K562 (cell line): Measurements from ENCODE around the gene JAKMIP1. TPM values are rescaled to one million over a fixed set of nuclear protein-coding genes. Genes with fewer than 3 reads are reported as not detected.

Experiments used
- BCL6 ChIP-seq: fragments of 250-450 bp; sonication (Bioruptor Pico); IDR thresholded peaks from 2 replicates; pipeline ENCODE4 v1.4.0; 2020
- CHD7 ChIP-seq: fragments of 200-600 bp; sonication (generic); IDR thresholded peaks from one replicate; pipeline ENCODE4 v1.6.1; 2012; ENCODE audit warnings: mild to moderate bottlenecking, low read depth, low read length, inconsistent platforms
- COPS2 ChIP-seq: fragments of 450-650 bp; conservative IDR thresholded peaks from 2 replicates; pipeline ENCODE4 v1.6.1; 2016; ENCODE audit warnings: mild to moderate bottlenecking, moderate library complexity
- GMEB1 ChIP-seq: fragments of 250-450 bp; sonication (Bioruptor Pico); IDR thresholded peaks from 2 replicates; pipeline ENCODE4 v1.4.0; 2020; ENCODE audit warnings: mild to moderate bottlenecking
- HDAC1 ChIP-seq, 2 experiments: fragments of 450-650 bp; IDR thresholded peaks; 2 replicates each; pipeline ENCODE4 v1.6.1; 2016 to 2017; ENCODE audit warnings: inconsistent platforms in 1 of 2, mild to moderate bottlenecking in 1 of 2, moderate library complexity in 1 of 2
- HMBOX1 ChIP-seq: sonication (generic); IDR thresholded peaks from 2 replicates; pipeline ENCODE4 v1.6.1; 2016
- LCOR ChIP-seq: sonication (generic); formaldehyde crosslinking; IDR thresholded peaks from 2 replicates; pipeline ENCODE4 v1.8.0; 2022; ENCODE audit warnings: mild to moderate bottlenecking, missing genetic modification reagents
- MAFK ChIP-seq: IDR thresholded peaks from 2 replicates; pipeline ENCODE4 v1.6.1; 2011; ENCODE audit warnings: low read length, improper control_type of control experiment
- MNT ChIP-seq, 2 experiments: fragments of 450-650 bp; conservative IDR thresholded peaks; 2 replicates each; pipeline ENCODE4 v1.6.1; 2017; ENCODE audit warnings: mild to moderate bottlenecking in 2 of 2, moderate library complexity in 2 of 2
- PCBP1 ChIP-seq: fragments of 200-400 bp; formaldehyde crosslinking; IDR thresholded peaks from 2 replicates; pipeline ENCODE4 v1.6.1; 2018; ENCODE audit warnings: mild to moderate bottlenecking, low read depth, low read length; ENCODE audit not compliant: poor library complexity, severe bottlenecking
- SMAD3 ChIP-seq: fragments of 450-650 bp; formaldehyde crosslinking; conservative IDR thresholded peaks from 2 replicates; pipeline ENCODE4 v1.4.0; 2020; ENCODE audit warnings: mild to moderate bottlenecking
- ZNF134 ChIP-seq: fragments of 250-450 bp; sonication (Bioruptor Pico); conservative IDR thresholded peaks from 2 replicates; pipeline ENCODE4 v1.4.0; 2020
- polyA plus RNA-seq, 8 experiments: library from polyadenylated mRNA; depleted of rRNA in 4 of 8; stranded (reverse) in 5 of 8; unstranded in 3 of 8; fragments of >200 nt; fragmentation: Nextera tagmentation in 2 of 8; fragmentation: Illumina TruSeq in 1 of 8; extraction: Ambion mirVana in 2 of 8; extraction: Trizol in 1 of 8; gene quantifications; 2 replicates each; pipeline versions ENCODE4 v1.2.1 to v1.2.3, GENCODE V29; 2011 to 2014; ENCODE audit warnings: inconsistent platforms in 1 of 8, missing spikeins in 1 of 8
- total RNA-seq, 7 experiments: library from RNA; depleted of rRNA in 6 of 7; stranded (reverse); fragments of >200 nt in 6 of 7; fragmentation: Illumina TruSeq in 2 of 7; extraction: Trizol in 2 of 7; gene quantifications; 2 replicates each; pipeline versions ENCODE4 v1.2.1 to v1.2.3, GENCODE V29; 2011 to 2021; ENCODE audit warnings: low replicate concordance in 1 of 7

Gene JAKMIP1
- total and polyA plus RNA-seq, 9 of the 15 experiments (the other 6 are each of a cell fraction or from before 2014, with no cell fraction given), result not detected

GRCh38 chr4:6230827-6231662, 30.7 kb upstream of the JAKMIP1 start (continued):
- TF ChIP-seq CHD7 (no peak), LCOR (CRISPR knock-in tag) (no peak), ZNF134 (CRISPR knock-in tag) (no peak), GMEB1 (no peak), MNT (conservative IDR thresholded peaks at IDR 0.05) (no peak), MAFK (no peak), PCBP1 (no peak), SMAD3 (no peak), HMBOX1 (no peak), COPS2 (no peak), BCL6 (CRISPR knock-in tag) (no peak), HDAC1 (IDR thresholded peaks at IDR 0.05) (no peak)
